CD4-positive, CD25-positive, alpha-beta regulatory T cell (primary cell): ENCODE data around the gene GALNT3. TPM values are rescaled to one million over a fixed set of nuclear protein-coding genes. Genes with fewer than 3 reads are reported as not detected.

ENCODE experiments used
- ATAC-seq, 2 donors: fragments of 150-1000 bp; cut with Tn5 transposase; one replicate each; pipeline ENCODE4 v1.10.0; 2021; ENCODE audit warnings: low read depth in 2 of 2, moderate number of reproducible peaks in 2 of 2, moderate library complexity in 1 of 2
- DNase-seq, 3 donors: peaks; one replicate each; pipeline versions ENCODE4 v3.0.0 to v3.0.0-alpha.2; 2012 to 2022; ENCODE audit warnings: mixed read lengths in 1 of 3
- H3K27ac ChIP-seq: one replicate; pipeline ENCODE4 v1.7.0; 2013; ENCODE audit warnings: mild to moderate bottlenecking, low read length; ENCODE audit not compliant: insufficient read depth, poor library complexity, severe bottlenecking
- H3K27me3 ChIP-seq: one replicate; pipeline ENCODE4 v1.7.0; 2013; ENCODE audit warnings: low read length; ENCODE audit not compliant: control insufficient read depth, insufficient read depth
- H3K36me3 ChIP-seq: one replicate; pipeline ENCODE4 v1.7.0; 2013; ENCODE audit warnings: mild to moderate bottlenecking, low read length, moderate library complexity; ENCODE audit not compliant: control insufficient read depth, insufficient read depth
- H3K4me1 ChIP-seq: 2 replicates; pipeline ENCODE4 v1.7.0; 2013; ENCODE audit warnings: mild to moderate bottlenecking, low read length; ENCODE audit not compliant: insufficient read depth, control insufficient read depth, poor library complexity, severe bottlenecking
- H3K4me3 ChIP-seq: one replicate; pipeline ENCODE4 v1.7.0; 2013; ENCODE audit warnings: low read depth, mild to moderate bottlenecking, low read length, moderate library complexity
- H3K9me3 ChIP-seq, 2 experiments: 1 replicate in 1 of 2; 2 replicates in 1 of 2; pipeline ENCODE4 v1.7.0; 2013; ENCODE audit warnings: low read length in 2 of 2, mild to moderate bottlenecking in 1 of 2, moderate library complexity in 1 of 2; ENCODE audit not compliant: control insufficient read depth in 2 of 2
- H3K27ac Mint-ChIP-seq, 3 donors: one replicate each; pipeline ENCODE4 v1.8.0; 2020 to 2022; ENCODE audit warnings: mild to moderate bottlenecking in 3 of 3, mixed read lengths in 3 of 3, moderate library complexity in 2 of 3
- H3K27me3 Mint-ChIP-seq: one replicate; pipeline ENCODE4 v1.8.0; 2022; ENCODE audit warnings: mild to moderate bottlenecking, mixed read lengths
- H3K36me3 Mint-ChIP-seq: one replicate; pipeline ENCODE4 v1.8.0; 2020; ENCODE audit warnings: mixed read lengths
- H3K4me1 Mint-ChIP-seq, 4 donors: one replicate each; pipeline ENCODE4 v1.8.0; 2020 to 2022; ENCODE audit warnings: mixed read lengths in 4 of 4, mild to moderate bottlenecking in 1 of 4
- H3K4me3 Mint-ChIP-seq, 4 donors: one replicate each; pipeline ENCODE4 v1.8.0; 2020 to 2022; ENCODE audit warnings: mild to moderate bottlenecking in 4 of 4, mixed read lengths in 4 of 4, moderate library complexity in 3 of 4
- H3K9me3 Mint-ChIP-seq, 7 donors: one replicate each; pipeline ENCODE4 v1.8.0; 2020 to 2022; ENCODE audit warnings: mixed read lengths in 7 of 7, mild to moderate bottlenecking in 3 of 7, moderate library complexity in 2 of 7
- polyA plus RNA-seq, 4 donors: library from polyadenylated mRNA; unstranded; fragments of 300-500 nt; fragmentation: Illumina TruSeq; gene quantifications; one replicate each; pipeline ENCODE4 v1.2.3, GENCODE V29; 2021
- total RNA-seq: library from RNA; stranded (reverse); gene quantifications from one replicate; pipeline ENCODE4 v1.2.3, GENCODE V29; 2022

Gene GALNT3
- total and polyA plus RNA-seq, 5 donors from 2014 or later, result 1.1 to 18.5 (median 2.3) TPM

DNA sequence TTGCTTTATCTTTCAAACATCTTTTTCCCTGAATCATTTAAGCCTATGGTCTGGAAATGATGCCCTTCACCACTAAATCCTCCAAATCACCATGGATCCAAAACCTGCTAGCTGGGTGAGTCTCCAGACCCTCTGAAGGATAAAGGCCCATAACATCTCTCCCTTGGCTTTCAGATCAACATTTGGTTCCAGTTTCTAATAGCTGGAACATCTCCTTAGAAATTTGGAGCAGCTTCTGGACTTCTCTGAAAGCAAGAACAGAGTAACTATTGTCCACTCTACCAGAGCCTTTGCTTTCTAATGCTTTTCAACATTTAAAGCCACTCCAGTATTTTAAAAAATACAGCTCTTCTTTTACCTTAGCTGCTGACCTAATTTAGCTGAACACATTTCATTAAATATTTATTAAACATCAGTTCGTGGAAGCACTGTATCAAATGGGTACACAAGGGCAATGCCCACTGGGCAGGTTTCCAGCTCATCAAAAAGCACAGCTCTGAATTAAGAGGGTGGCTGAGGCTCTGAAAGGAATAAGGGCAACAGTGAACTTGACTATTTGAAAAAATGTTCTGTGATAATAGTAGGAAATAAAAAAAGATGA lies 75.3 kb downstream of the GALNT3 start:
- Histone ChIP-seq H3K27me3 (no peaks in the 10 kb centered on the region), H3K4me3 (no peak overlapping the region), H3K27ac (no peak overlapping the region), H3K9me3 (no peaks in the 10 kb centered on the region), H3K4me1 (no peaks in the 10 kb centered on the region), H3K36me3 (no peaks in the 10 kb centered on the region)
- no peaks in the 10 kb centered on the region for H3K36me3 Mint-ChIP-seq
- no peak overlapping the region for H3K4me3 Mint-ChIP-seq
- DNase-seq, result no peak
- no peaks in the 10 kb centered on the region for H3K9me3 Mint-ChIP-seq
- H3K27ac Mint-ChIP-seq, result no peak overlapping the region
- peaks cover 6% of the 10 kb centered on the region for H3K27me3 Mint-ChIP-seq
- no peak for ATAC-seq
- no peaks in the 10 kb centered on the region for H3K4me1 Mint-ChIP-seq

DNA sequence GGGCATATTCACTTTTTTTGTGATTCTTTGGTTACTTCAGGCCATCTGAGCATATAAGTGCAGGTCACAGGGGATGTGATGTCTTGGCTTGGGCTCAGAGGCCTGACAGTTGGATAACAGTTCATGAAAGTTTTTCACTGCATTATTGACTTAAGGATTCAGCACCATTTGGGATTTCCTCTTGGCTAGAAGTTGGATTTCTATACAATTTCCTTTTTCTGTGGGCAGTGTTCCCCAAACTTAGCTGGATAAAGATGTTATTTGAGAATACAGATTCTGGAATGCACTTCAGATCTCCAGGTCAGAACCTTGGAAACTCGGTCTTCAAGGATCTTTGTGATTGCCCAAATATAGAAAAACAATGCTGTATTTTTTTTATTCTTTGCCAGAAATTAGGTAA lies 78.0 kb downstream of the GALNT3 start:
- H3K9me3 Mint-ChIP-seq, result no peaks in the 10 kb centered on the region

DNA sequence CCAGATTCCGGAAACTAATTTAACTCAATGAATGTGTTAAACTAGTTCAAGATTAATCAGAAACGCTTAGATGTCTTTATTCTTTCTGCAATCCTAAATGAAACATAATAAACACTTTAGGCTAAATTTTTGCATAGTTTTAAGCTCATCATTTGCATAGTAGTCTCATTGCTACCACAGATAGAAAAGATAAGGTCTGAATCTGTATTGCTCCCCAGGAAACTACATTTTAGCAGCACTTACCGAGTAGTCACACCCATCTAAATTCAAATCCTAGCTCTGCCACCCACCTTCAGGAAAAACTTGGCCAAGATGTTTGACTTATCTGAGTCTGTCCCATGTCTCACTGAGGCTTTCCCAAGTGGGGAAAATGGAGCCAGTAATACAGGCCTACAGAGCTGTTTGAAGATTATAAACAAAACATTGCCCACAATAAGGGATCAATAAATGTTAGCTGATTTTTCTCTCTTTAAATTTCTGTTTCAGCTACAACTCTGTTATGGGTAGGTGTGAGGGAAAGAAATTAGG lies 87.0 kb downstream of the GALNT3 start:
- H3K36me3 ChIP-seq, result no peaks in the 10 kb centered on the region
- H3K27me3 ChIP-seq, result no peaks in the 10 kb centered on the region
- Mint-ChIP-seq H3K9me3 (peaks cover 0 to 4% (median 0%) of the 10 kb centered on the region in 7 donors), H3K27ac (no peak overlapping the region), H3K4me3 (no peak overlapping the region), H3K27me3 (no peaks in the 10 kb centered on the region), H3K36me3 (no peaks in the 10 kb centered on the region), H3K4me1 (no peaks in the 10 kb centered on the region)
- H3K4me1 ChIP-seq, result no peaks in the 10 kb centered on the region
- no peaks in the 10 kb centered on the region for H3K9me3 ChIP-seq
- no peak overlapping the region for H3K4me3 ChIP-seq
- no peak for ATAC-seq
- DNase-seq, result no peak
- no peak overlapping the region for H3K27ac ChIP-seq

More for the DNA sequence above, 78.0 kb downstream of the GALNT3 start:
- no peak for DNase-seq
- no peaks in the 10 kb centered on the region for H3K9me3 ChIP-seq
- Mint-ChIP-seq H3K27ac (no peak overlapping the region), H3K27me3 (peaks cover 1% of the 10 kb centered on the region), H3K36me3 (no peaks in the 10 kb centered on the region), H3K4me1 (no peaks in the 10 kb centered on the region), H3K4me3 (no peak overlapping the region)
- H3K27ac ChIP-seq, result no peak overlapping the region
- no peaks in the 10 kb centered on the region for H3K36me3 ChIP-seq
- H3K4me3 ChIP-seq, result no peak overlapping the region
- H3K27me3 ChIP-seq, result no peaks in the 10 kb centered on the region
- H3K4me1 ChIP-seq, result no peaks in the 10 kb centered on the region
- no peak for ATAC-seq

DNA sequence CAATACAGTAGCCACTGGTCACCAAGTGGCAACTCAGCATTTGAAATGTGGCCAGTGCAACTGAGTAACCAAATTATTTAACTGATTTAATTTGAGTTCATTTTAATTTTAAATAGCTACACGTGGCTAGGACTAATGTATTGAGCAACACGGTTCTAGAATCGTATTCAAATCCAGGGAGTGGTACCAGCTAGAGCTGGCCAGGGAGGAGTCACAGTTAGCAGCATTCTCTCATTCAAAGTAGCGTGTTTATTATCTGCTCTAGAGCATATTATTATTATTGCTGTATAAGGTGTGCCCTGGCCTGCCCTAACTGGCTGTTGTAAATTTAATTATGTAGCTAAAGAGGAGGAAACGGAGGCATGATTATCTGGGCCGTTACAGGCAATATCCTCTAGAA lies 92.9 kb downstream of the GALNT3 start:
- peaks cover 0 to 1% (median 0%) of the 10 kb centered on the region in 7 donors for H3K9me3 Mint-ChIP-seq
- no peaks in the 10 kb centered on the region for H3K4me1 Mint-ChIP-seq
- H3K27ac ChIP-seq, result no peak overlapping the region
- no peak overlapping the region for H3K4me3 ChIP-seq
- no peak overlapping the region for H3K4me3 Mint-ChIP-seq
- H3K27ac Mint-ChIP-seq, result no peak overlapping the region
- H3K27me3 Mint-ChIP-seq, result no peaks in the 10 kb centered on the region
- H3K9me3 ChIP-seq, result no peaks in the 10 kb centered on the region
- no peaks in the 10 kb centered on the region for H3K4me1 ChIP-seq
- H3K36me3 Mint-ChIP-seq, result no peaks in the 10 kb centered on the region
- ATAC-seq (no peak), DNase-seq (no peak)
- H3K36me3 ChIP-seq, result no peaks in the 10 kb centered on the region
- no peaks in the 10 kb centered on the region for H3K27me3 ChIP-seq

DNA sequence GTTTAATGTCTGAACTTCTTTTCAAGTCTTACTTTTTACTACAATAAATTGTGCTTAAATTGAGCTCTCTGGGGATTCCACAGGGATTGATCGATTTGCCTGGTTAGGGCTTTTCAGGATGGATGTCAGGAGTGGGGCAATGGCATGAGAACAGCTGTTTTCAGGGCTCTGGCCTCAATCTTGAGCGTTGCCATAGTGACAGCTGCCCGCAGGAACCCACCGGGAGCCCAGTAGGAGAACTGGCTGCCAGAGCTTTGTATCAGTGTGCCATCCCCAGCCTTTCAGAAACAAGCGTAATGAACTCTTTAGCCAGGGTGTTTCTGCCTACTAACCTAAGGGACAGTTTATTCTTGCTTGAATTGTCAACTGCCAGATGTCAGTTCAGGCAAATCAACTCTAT lies 93.5 kb downstream of the GALNT3 start:
- ATAC-seq, result no peak
- H3K9me3 Mint-ChIP-seq, result peaks cover 0 to 1% (median 0%) of the 10 kb centered on the region in 7 donors
- no peaks in the 10 kb centered on the region for H3K4me1 ChIP-seq
- DNase-seq, result no peak
- H3K27ac Mint-ChIP-seq, result no peak overlapping the region
- no peaks in the 10 kb centered on the region for H3K4me1 Mint-ChIP-seq
- no peaks in the 10 kb centered on the region for H3K9me3 ChIP-seq
- no peaks in the 10 kb centered on the region for H3K36me3 Mint-ChIP-seq
- no peaks in the 10 kb centered on the region for H3K27me3 Mint-ChIP-seq
- H3K4me3 Mint-ChIP-seq, result no peak overlapping the region
- no peak overlapping the region for H3K27ac ChIP-seq
- H3K4me3 ChIP-seq, result no peak overlapping the region
- H3K36me3 ChIP-seq, result no peaks in the 10 kb centered on the region
- H3K27me3 ChIP-seq, result no peaks in the 10 kb centered on the region

DNA sequence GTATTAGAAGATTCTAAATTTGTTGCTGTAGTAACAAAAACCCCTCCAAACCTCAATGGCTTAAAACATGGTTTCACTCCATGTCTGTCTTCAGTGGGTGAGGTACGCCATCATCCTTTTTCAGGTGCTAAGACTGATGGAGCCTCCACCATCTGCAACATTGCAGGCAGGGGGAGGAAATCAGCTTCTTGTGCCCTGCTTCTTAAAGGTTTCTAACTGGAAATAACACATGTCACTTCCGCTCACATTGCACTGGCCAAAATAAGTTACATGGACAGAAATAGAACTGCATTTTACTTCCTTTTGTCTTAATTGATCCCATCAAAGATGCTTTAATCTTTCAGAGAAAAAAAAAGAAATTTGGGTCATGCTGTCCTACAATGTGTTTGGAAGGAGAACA lies 94.1 kb downstream of the GALNT3 start:
- Mint-ChIP-seq H3K4me3 (no peak overlapping the region), H3K9me3 (peaks cover 0 to 1% (median 0%) of the 10 kb centered on the region in 7 donors), H3K36me3 (no peaks in the 10 kb centered on the region), H3K27ac (no peak overlapping the region), H3K4me1 (no peaks in the 10 kb centered on the region), H3K27me3 (no peaks in the 10 kb centered on the region)
- Histone ChIP-seq H3K36me3 (no peaks in the 10 kb centered on the region), H3K4me3 (no peak overlapping the region), H3K27ac (no peak overlapping the region), H3K9me3 (no peaks in the 10 kb centered on the region), H3K27me3 (no peaks in the 10 kb centered on the region), H3K4me1 (no peaks in the 10 kb centered on the region)
- no peak for ATAC-seq
- no peak for DNase-seq

DNA sequence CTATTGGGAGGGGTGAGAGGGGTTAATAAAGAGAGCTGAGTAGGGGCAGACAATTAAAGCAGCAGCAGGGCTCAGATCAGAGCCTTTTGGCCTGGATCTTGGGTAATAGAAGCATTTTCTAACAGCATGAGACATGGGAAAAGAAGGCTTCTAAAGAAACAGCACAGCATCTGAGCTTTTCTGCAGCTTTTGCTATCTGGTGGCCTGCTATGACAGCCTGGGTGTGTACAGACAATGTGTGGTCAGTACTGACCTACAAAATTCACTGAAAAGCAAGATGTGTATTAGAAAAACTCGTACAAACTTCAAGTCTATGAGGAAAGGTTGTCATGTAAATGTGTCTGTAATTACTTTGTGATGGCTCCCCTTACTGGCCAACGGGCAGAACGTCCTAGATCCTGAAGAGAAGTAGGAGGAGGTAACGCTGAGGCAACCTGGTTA lies 95.6 kb downstream of the GALNT3 start:
- no peak overlapping the region for H3K4me3 Mint-ChIP-seq
- DNase-seq, result peak in 1 of 3 donors; percentile 20
- H3K36me3 ChIP-seq, result no peaks in the 10 kb centered on the region
- H3K27ac Mint-ChIP-seq, result no peak overlapping the region
- H3K4me1 Mint-ChIP-seq, result no peaks in the 10 kb centered on the region
- H3K36me3 Mint-ChIP-seq, result no peaks in the 10 kb centered on the region
- H3K27ac ChIP-seq, result no peak overlapping the region
- no peaks in the 10 kb centered on the region for H3K27me3 Mint-ChIP-seq
- peaks cover 0 to 2% (median 0%) of the 10 kb centered on the region in 7 donors for H3K9me3 Mint-ChIP-seq
- no peaks in the 10 kb centered on the region for H3K4me1 ChIP-seq
- H3K4me3 ChIP-seq, result no peak overlapping the region
- H3K9me3 ChIP-seq, result no peaks in the 10 kb centered on the region
- H3K27me3 ChIP-seq, result no peaks in the 10 kb centered on the region
- ATAC-seq, result no peak

DNA sequence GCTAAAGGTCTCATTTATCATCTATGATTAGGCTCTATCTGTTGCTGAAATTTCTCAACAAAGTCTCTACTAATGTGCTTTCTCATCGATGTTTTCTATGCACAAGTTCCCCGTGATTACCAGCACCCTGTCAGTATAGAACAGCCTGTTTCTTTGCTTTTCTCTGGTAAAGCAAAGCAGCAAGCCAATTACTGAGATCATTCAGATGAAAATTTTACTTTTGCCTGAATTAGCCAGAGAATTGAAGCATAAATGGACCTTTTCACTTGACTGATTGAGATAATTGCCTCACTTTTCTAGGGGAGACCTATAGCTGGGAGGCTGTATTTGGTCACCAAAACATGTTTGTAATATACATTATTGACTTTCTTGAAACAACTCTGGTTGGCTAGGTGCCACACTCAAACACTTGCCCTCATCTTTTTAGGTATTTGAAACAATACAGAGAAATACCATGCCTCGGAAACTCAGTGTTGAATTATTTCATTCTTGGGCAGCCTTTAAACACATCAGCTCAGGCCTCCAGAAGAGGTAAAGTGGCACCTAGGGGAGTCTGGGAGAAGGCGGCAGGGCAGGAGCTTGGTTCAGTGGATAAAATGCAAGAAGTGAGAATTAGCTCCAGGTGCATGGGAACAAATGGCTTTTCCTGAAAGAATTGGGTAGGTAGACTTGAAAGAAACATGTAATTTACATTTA lies 96.2 kb downstream of the GALNT3 start:
- peaks cover 0 to 2% (median 0%) of the 10 kb centered on the region in 7 donors for H3K9me3 Mint-ChIP-seq
- no peaks in the 10 kb centered on the region for H3K27me3 Mint-ChIP-seq
- Histone ChIP-seq H3K9me3 (no peaks in the 10 kb centered on the region), H3K4me3 (no peak overlapping the region), H3K27me3 (no peaks in the 10 kb centered on the region), H3K4me1 (no peaks in the 10 kb centered on the region), H3K27ac (no peak overlapping the region), H3K36me3 (no peaks in the 10 kb centered on the region)
- H3K27ac Mint-ChIP-seq, result no peak overlapping the region
- ATAC-seq (no peak), DNase-seq (no peak)
- H3K4me1 Mint-ChIP-seq, result no peaks in the 10 kb centered on the region
- no peaks in the 10 kb centered on the region for H3K36me3 Mint-ChIP-seq
- H3K4me3 Mint-ChIP-seq, result no peak overlapping the region
